HCT116 (cell line): ENCODE measurements around the gene HEPACAM2.

ENCODE experiments used
- CEBPB ChIP-seq: IDR thresholded peaks from 2 replicates; pipeline ENCODE4 v1.6.1; 2012; ENCODE audit warnings: low read depth
- CTCF ChIP-seq, 3 experiments: fragments of 200-600 bp in 1 of 3; sonication (generic) in 1 of 3; IDR thresholded peaks in 2 of 3; conservative IDR thresholded peaks in 1 of 3; 2 replicates each; pipeline ENCODE4 v1.5.1; 2012 to 2017; ENCODE audit warnings: low read depth in 2 of 3, low read length in 2 of 3, antibody characterized with exemption in 1 of 3, borderline replicate concordance in 1 of 3, control low read depth in 1 of 3, mild to moderate bottlenecking in 1 of 3, mixed read lengths in 1 of 3, mixed run types in 1 of 3, moderate library complexity in 1 of 3; ENCODE audit not compliant: insufficient read depth in 1 of 3
- EZH2 ChIP-seq: fragments of 200-600 bp; sonication (generic); IDR thresholded peaks from 2 replicates; pipeline ENCODE4 v1.6.1; 2017; ENCODE audit warnings: antibody characterized with exemption, mixed run types
- EZH2phosphoT487 ChIP-seq: fragments of 200-600 bp; IDR thresholded peaks from 2 replicates; pipeline ENCODE4 v1.6.1; 2018; ENCODE audit warnings: antibody characterized with exemption, borderline replicate concordance
- JUND ChIP-seq: IDR thresholded peaks from 2 replicates; pipeline ENCODE4 v1.6.1; 2012
- POLR2A ChIP-seq: IDR thresholded peaks from 2 replicates; pipeline ENCODE4 v1.7.0; 2011; ENCODE audit warnings: borderline replicate concordance; ENCODE audit not compliant: insufficient read depth, insufficient read length; ENCODE audit errors: extremely low read depth
- POLR2AphosphoS5 ChIP-seq: IDR thresholded peaks from 2 replicates; pipeline ENCODE4 v1.6.1; 2011; ENCODE audit warnings: mild to moderate bottlenecking, low read depth, low read length, moderate library complexity
- RAD21 ChIP-seq: IDR thresholded peaks from 2 replicates; pipeline ENCODE4 v1.6.1; 2012; ENCODE audit warnings: low read depth, mild to moderate bottlenecking
- TCF7L2 ChIP-seq: IDR thresholded peaks from 2 replicates; pipeline ENCODE4 v1.7.0; 2011; ENCODE audit warnings: borderline replicate concordance, inconsistent platforms; ENCODE audit not compliant: insufficient read depth, insufficient read length; ENCODE audit errors: extremely low read depth
- TF ChIP-seq, protein P1 (sequence below): IDR thresholded peaks from 2 replicates; pipeline ENCODE4 v1.6.1; 2012

- TF ChIP-seq CTCF (IDR thresholded peaks at IDR 0.05 in 2 of 3, conservative IDR thresholded peaks at IDR 0.05 in 1 of 3; ENCODE audit: borderline replicate concordance in 1 of 3, insufficient read depth in 1 of 3, low read depth in 2 of 3, low read length in 2 of 3) = no peak
- no peak for TF ChIP-seq CEBPB
- TF ChIP-seq POLR2A = no peak
- TF ChIP-seq EZH2phosphoT487 = no peak
- TF ChIP-seq TCF7L2 = no peak
- TF ChIP-seq POLR2AphosphoS5 = no peak
- TF ChIP-seq, protein P1, sequence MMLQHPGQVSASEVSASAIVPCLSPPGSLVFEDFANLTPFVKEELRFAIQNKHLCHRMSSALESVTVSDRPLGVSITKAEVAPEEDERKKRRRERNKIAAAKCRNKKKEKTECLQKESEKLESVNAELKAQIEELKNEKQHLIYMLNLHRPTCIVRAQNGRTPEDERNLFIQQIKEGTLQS = no peak
- TF ChIP-seq EZH2 = no peak
- TF ChIP-seq JUND = no peak
- TF ChIP-seq RAD21 = no peak
Measured at GRCh38 chr7:93231259-93231658, 5.0 kb upstream of the HEPACAM2 start.
